ENCODE data around the gene OPN4. TPM values are rescaled to one million over a fixed set of nuclear protein-coding genes. Genes with fewer than 3 reads are reported as not detected.

OPN4 gene
- total RNA-seq, 6 experiments from 2014 or later: not detected

GRCh38 chr10:86677374-86677773 is 23.0 kb downstream of the OPN4 start:
- TF ChIP-seq CTCF (IDR thresholded peaks at IDR 0.05) (no peak), POLR2A (IDR thresholded peaks at IDR 0.05) (no peak)
- WGBS (ENCODE audit: insufficient coverage, low coverage, low lambda C conversion rate, missing lambda C conversion rate): no CpG with 5 or more reads among the region's 6 CpGs

DNA sequence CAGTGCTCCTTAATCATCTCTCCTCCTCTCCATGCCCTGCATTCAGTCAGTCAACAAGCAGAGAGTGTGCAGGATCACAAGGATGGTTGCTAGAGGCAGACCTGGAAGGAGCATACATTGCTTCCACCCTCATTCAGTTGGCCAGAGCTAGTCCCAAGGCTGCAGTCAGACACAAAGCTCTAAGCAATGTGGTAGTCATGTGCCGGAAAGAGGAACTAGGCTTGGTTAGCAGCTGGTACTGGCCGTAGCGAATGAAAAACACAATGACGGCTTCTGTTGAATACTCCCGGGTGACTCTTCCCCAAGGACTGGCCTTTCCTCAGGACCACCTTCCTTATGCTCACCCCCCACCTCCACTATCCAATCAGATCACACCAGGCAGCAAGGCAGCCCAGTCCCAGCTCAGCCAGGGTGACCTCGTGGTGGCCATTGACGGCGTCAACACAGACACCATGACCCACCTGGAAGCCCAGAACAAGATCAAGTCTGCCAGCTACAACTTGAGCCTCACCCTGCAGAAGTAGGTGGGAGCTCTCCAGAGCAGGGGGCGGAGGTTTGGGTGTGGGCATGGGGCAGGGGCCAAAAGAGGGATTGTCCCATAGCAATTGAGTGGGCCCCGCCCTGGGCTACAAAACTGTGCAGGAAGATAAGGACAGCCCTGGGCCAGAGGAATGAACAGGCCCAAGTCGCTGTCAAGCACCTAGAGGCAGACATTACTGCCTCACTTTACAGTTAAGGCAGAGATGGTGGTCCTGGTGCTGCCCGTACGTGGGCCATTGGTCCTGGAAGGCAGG is 24.8 kb downstream of the OPN4 start:
- no peak for DNase-seq
- TF ChIP-seq POLR2A (IDR thresholded peaks at IDR 0.05) (no peak), CTCF (IDR thresholded peaks at IDR 0.05) (no peak)
- Histone ChIP-seq H3K36me3 (no peaks in the 10 kb centered on the region), H3K4me3 (no peak overlapping the region), H3K27ac (no peak overlapping the region), H3K9me3 (no peaks in the 10 kb centered on the region), H3K4me1 (no peaks in the 10 kb centered on the region), H3K27me3 (no peaks in the 10 kb centered on the region)
- intact Hi-C loops (cut with DNase I): no loop called here
- 87% methylated on average over 5 of the region's 13 CpGs for WGBS (ENCODE audit: insufficient coverage, low coverage, low lambda C conversion rate, missing lambda C conversion rate)
- ATAC-seq: peak in 2 of 4 donors; percentile 24 to 35

More at GRCh38 chr10:86677374-86677773, 23.0 kb downstream of the OPN4 start:
- Histone ChIP-seq H3K36me3 (no peaks in the 10 kb centered on the region), H3K4me1 (no peaks in the 10 kb centered on the region), H3K9me3 (no peaks in the 10 kb centered on the region), H3K27ac (no peak overlapping the region), H3K4me3 (no peak overlapping the region), H3K27me3 (no peaks in the 10 kb centered on the region)
- ATAC-seq (no peak), DNase-seq (no peak)
- intact Hi-C loops (cut with DNase I): no loop called here

GRCh38 chr10:86681047-86681446 is 26.7 kb downstream of the OPN4 start:
- TF ChIP-seq POLR2A (IDR thresholded peaks at IDR 0.05) (no peak), CTCF (IDR thresholded peaks at IDR 0.05) (no peak)
- intact Hi-C loops (cut with DNase I): no loop called here
- Histone ChIP-seq H3K36me3 (no peaks in the 10 kb centered on the region), H3K4me3 (no peak overlapping the region), H3K4me1 (no peaks in the 10 kb centered on the region), H3K27ac (no peak overlapping the region), H3K9me3 (no peaks in the 10 kb centered on the region), H3K27me3 (no peaks in the 10 kb centered on the region)
- no CpG with 5 or more reads among the region's 14 CpGs for WGBS (ENCODE audit: insufficient coverage, low coverage, low lambda C conversion rate, missing lambda C conversion rate)
- ATAC-seq: peak in 1 of 4 donors; percentile 16
- peak in 1 of 3 donors; percentile 31 for DNase-seq

DNA sequence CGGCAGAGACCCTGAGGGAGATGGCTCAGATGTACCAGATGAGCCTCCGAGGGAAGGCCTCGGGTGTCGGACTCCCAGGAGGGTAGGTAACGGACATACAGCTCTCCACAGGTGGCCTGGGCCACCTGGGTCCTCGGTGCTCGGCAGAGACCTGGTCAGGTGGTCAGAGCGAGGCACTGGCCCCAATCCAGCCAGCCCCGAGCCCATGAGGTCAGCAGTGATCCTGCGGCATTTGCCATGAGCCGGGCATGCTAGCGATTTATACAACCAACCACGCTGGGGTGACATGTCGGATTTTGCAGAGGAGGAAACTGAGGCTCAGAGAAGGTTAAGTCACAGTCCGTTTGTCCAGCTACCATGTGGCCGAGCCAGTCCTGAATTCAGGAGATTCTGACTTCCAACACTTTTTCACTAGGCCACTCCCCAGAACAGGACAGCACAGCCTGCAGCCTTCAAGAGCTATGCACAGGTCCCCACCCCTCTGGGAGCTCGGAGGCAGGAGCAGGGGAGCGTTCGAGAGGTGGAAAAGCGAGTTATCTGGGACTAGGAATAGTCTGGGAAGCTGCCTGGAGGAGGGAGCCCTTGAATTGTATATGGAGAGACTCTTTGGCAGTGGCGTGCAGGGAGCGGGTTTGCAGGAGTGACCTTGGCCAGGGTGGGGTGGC is 27.5 kb downstream of the OPN4 start:
- Histone ChIP-seq H3K27me3 (no peaks in the 10 kb centered on the region), H3K36me3 (no peaks in the 10 kb centered on the region), H3K9me3 (no peaks in the 10 kb centered on the region), H3K27ac (no peak overlapping the region), H3K4me3 (no peak overlapping the region), H3K4me1 (no peaks in the 10 kb centered on the region)
- WGBS (ENCODE audit: insufficient coverage, low coverage, low lambda C conversion rate, missing lambda C conversion rate): 76% methylated on average over 8 of the region's 22 CpGs
- no peak for DNase-seq
- ATAC-seq: no peak
- TF ChIP-seq CTCF (IDR thresholded peaks at IDR 0.05) (no peak), POLR2A (IDR thresholded peaks at IDR 0.05) (no peak)
- intact Hi-C loops (cut with DNase I): no loop called here
